ENCODE results near the gene CBLC.

GRCh38 chr19:44845612-44846454, 68.1 kb downstream of the CBLC start, which contains the start of gene NECTIN2:
- TF ChIP-seq TCF12 (IDR thresholded peaks at IDR 0.05) (no peak), CTCF (IDR thresholded peaks at IDR 0.05) (peak; percentile 93), SMC3 (IDR thresholded peaks at IDR 0.05; ENCODE audit: low read depth, low read length) (peak; percentile 35; the same call in 1 of the 2 replicates), GABPA (IDR thresholded peaks at IDR 0.05; ENCODE audit: low read depth) (no peak), ZBTB33 (IDR thresholded peaks at IDR 0.05; ENCODE audit: borderline replicate concordance, low read depth) (no peak), NRF1 (IDR thresholded peaks at IDR 0.05; ENCODE audit: low read depth, low read length) (no peak), PBX3 (IDR thresholded peaks at IDR 0.05) (no peak), FOXM1 (IDR thresholded peaks at IDR 0.05; ENCODE audit: low read depth) (no peak), RAD21 (IDR thresholded peaks at IDR 0.05; ENCODE audit: low read length) (peak; percentile 50), POLR2AphosphoS5 (IDR thresholded peaks at IDR 0.05; ENCODE audit: low read depth, low read length) (peak; percentile 62; the same call in 1 of the 2 replicates), TAF1 (IDR thresholded peaks at IDR 0.05; ENCODE audit: borderline replicate concordance, low read depth, low read length) (peak; percentile 42), CHD2 (IDR thresholded peaks at IDR 0.05; ENCODE audit: low read length, partially characterized antibody) (peak; percentile 20), EP300 (IDR thresholded peaks at IDR 0.05; ENCODE audit: borderline replicate concordance in 1 of 2, low read depth in 1 of 2, low read length in 1 of 2) (no peak)

Measured in SK-N-SH (cell line).